ENCODE results near the gene RNU5B-1.

Gene RNU5B-1

GRCh38 chr15:65303687-65304380 lies 643 bp upstream of the RNU5B-1 start:
- DNase-seq (ENCODE audit: low read depth): no peak
- TF ChIP-seq CTCF (IDR thresholded peaks at IDR 0.05; ENCODE audit: low read depth, low read length, missing control alignments): no peak
- peak overlapping the region; percentile 57 for H3K4me3 ChIP-seq (ENCODE audit: low read depth, low read length)

- TF ChIP-seq CTCF (IDR thresholded peaks at IDR 0.05; ENCODE audit: low read depth, low read length, missing control alignments): no peak
- no peak for DNase-seq (ENCODE audit: low read depth)
- H3K4me3 ChIP-seq (ENCODE audit: low read depth, low read length): no peak overlapping the region
These were observed 777 bp downstream of the RNU5B-1 start for GRCh38 chr15:65305150-65305758.

GRCh38 chr15:65305776-65306175 lies 1.3 kb downstream of the RNU5B-1 start:
- DNase-seq (ENCODE audit: low read depth): no peak
- no peak for TF ChIP-seq CTCF (IDR thresholded peaks at IDR 0.05; ENCODE audit: low read depth, low read length, missing control alignments)
- H3K4me3 ChIP-seq (ENCODE audit: low read depth, low read length): no peak overlapping the region

- H3K4me3 ChIP-seq (ENCODE audit: low read depth, low read length): no peak overlapping the region
- TF ChIP-seq CTCF (IDR thresholded peaks at IDR 0.05; ENCODE audit: low read depth, low read length, missing control alignments): no peak
- DNase-seq (ENCODE audit: low read depth): no peak
These were observed 2.1 kb downstream of the RNU5B-1 start for GRCh38 chr15:65306551-65306950.

GRCh38 chr15:65307978-65308377 lies 3.5 kb downstream of the RNU5B-1 start:
- no peak for TF ChIP-seq CTCF (IDR thresholded peaks at IDR 0.05; ENCODE audit: low read depth, low read length, missing control alignments)
- DNase-seq (ENCODE audit: low read depth): no peak
- no peak overlapping the region for H3K4me3 ChIP-seq (ENCODE audit: low read depth, low read length)

- H3K4me3 ChIP-seq (ENCODE audit: low read depth, low read length): no peak overlapping the region
- DNase-seq (ENCODE audit: low read depth): no peak
- no peak for TF ChIP-seq CTCF (IDR thresholded peaks at IDR 0.05; ENCODE audit: low read depth, low read length, missing control alignments)
These were observed 5.5 kb downstream of the RNU5B-1 start for GRCh38 chr15:65309882-65310418.

Data from GM12864 (cell line).